ENCODE results near the gene CLDN6. TPM values are rescaled to one million over a fixed set of nuclear protein-coding genes. Genes with fewer than 3 reads are reported as not detected.
A peak's percentile ranks its signal among the peaks of the same experiment; 100 is the strongest.

The CLDN6 gene
- total and polyA plus RNA-seq, 9 of the 15 experiments (the other 6 are each of a cell fraction or from before 2014, with no cell fraction given) = 0.22 to 0.75 (median 0.38) TPM; not detected in 3

DNA sequence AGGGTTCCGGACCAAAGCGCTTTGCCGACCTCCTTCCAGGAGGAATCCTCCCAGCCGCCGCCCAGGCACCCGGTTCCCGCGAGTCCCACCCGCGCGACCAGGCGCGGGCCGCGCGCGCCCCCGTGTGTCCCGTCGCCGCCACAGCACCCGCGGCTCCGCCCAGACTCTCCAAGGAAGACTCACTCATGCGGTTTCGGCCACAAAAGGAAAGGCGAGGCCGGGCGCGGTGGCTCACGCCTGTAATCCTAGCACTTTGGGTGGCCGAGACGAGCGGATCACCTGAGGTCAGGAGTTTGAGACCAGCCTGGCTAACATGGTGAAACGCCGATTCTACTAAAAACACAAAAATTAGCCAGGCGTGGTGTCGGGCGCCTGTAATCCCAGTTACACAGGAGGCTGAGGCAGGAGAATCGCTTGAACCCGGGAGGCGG, 34.3 kb downstream of the CLDN6 start (continued):
- TF ChIP-seq RFX5 (IDR thresholded peaks at IDR 0.05; ENCODE audit: low read depth, low read length) = no peak
- no peak for TF ChIP-seq SNRNP70 (optimal IDR thresholded peaks at IDR 0.05; ENCODE audit: low read depth, low read length)
- no peak for TF ChIP-seq EGR1 (conservative IDR thresholded peaks at IDR 0.05)
- TF ChIP-seq ERF (CRISPR knock-in tag; IDR thresholded peaks at IDR 0.05) = 0 out of 2 replicates have a peak, but pooled peaks have one; percentile 31
- TF ChIP-seq SREBF1 (IDR thresholded peaks at IDR 0.05; ENCODE audit: borderline replicate concordance, low read depth, low read length) = no peak
- TF ChIP-seq DNMT1 (IDR thresholded peaks at IDR 0.05) = no peak
- no peak for TF ChIP-seq ZNF589 (CRISPR knock-in tag; IDR thresholded peaks at IDR 0.05; ENCODE audit: low read depth)
- TF ChIP-seq, protein P1, sequence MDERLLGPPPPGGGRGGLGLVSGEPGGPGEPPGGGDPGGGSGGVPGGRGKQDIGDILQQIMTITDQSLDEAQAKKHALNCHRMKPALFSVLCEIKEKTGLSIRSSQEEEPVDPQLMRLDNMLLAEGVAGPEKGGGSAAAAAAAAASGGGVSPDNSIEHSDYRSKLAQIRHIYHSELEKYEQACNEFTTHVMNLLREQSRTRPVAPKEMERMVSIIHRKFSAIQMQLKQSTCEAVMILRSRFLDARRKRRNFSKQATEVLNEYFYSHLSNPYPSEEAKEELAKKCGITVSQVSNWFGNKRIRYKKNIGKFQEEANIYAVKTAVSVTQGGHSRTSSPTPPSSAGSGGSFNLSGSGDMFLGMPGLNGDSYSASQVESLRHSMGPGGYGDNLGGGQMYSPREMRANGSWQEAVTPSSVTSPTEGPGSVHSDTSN (CRISPR knock-in tag; IDR thresholded peaks at IDR 0.05; ENCODE audit: low read depth) = no peak
- TF ChIP-seq, protein P1 (tag; conservative IDR thresholded peaks at IDR 0.05; ENCODE audit: low read depth) = no peak
- no peak for TF ChIP-seq SNIP1 (IDR thresholded peaks at IDR 0.05; ENCODE audit: low read depth)
- peak; percentile 77 for TF ChIP-seq XRCC5 (IDR thresholded peaks at IDR 0.05; ENCODE audit: low read depth, low read length)
- TF ChIP-seq FOXJ3 (CRISPR knock-in tag; IDR thresholded peaks at IDR 0.05) = no peak
- TF ChIP-seq GABPB2 (CRISPR knock-in tag; conservative IDR thresholded peaks at IDR 0.05) = no peak
- TF ChIP-seq ETV6 (IDR thresholded peaks at IDR 0.05; ENCODE audit: borderline replicate concordance in 1 of 2, low read depth in 2 of 2, low read length in 1 of 2) = no peak
- TF ChIP-seq ETV6 (CRISPR knock-in tag; IDR thresholded peaks at IDR 0.05; ENCODE audit: borderline replicate concordance) = 0 out of 2 replicates have a peak, but pooled peaks have one; percentile 63
- peak; percentile 85 for TF ChIP-seq POLR2G (IDR thresholded peaks at IDR 0.05; ENCODE audit: low read depth, low read length)
- no peak for TF ChIP-seq CEBPB (tag; IDR thresholded peaks at IDR 0.05)
- no peak for TF ChIP-seq ZBTB8A (IDR thresholded peaks at IDR 0.05; ENCODE audit: partially characterized antibody)
- TF ChIP-seq ZNF785 (CRISPR knock-in tag; IDR thresholded peaks at IDR 0.05) = no peak
- no peak for TF ChIP-seq SMAD3 (CRISPR knock-in tag; conservative IDR thresholded peaks at IDR 0.05)
- TF ChIP-seq EWSR1 (IDR thresholded peaks at IDR 0.05; ENCODE audit: borderline replicate concordance, low read depth, partially characterized antibody) = no peak
- no peak for TF ChIP-seq KDM1A (IDR thresholded peaks at IDR 0.05)
- TF ChIP-seq, protein P2, sequence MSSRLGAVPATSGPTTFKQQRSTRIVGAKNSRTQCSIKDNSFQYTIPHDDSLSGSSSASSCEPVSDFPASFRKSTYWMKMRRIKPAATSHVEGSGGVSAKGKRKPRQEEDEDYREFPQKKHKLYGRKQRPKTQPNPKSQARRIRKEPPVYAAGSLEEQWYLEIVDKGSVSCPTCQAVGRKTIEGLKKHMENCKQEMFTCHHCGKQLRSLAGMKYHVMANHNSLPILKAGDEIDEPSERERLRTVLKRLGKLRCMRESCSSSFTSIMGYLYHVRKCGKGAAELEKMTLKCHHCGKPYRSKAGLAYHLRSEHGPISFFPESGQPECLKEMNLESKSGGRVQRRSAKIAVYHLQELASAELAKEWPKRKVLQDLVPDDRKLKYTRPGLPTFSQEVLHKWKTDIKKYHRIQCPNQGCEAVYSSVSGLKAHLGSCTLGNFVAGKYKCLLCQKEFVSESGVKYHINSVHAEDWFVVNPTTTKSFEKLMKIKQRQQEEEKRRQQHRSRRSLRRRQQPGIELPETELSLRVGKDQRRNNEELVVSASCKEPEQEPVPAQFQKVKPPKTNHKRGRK (tag; IDR thresholded peaks at IDR 0.05) = no peak
- no peak for TF ChIP-seq HDAC8 (tag; IDR thresholded peaks at IDR 0.05)
- peak in 1 of 2 experiments; percentile 37; a peak in 1 of 4 replicates for TF ChIP-seq NONO (IDR thresholded peaks at IDR 0.05; ENCODE audit: low read depth in 2 of 2, low read length in 1 of 2)

All from K562 (cell line).